Activated CD8-positive, alpha-beta memory T cell treated with anti-CD3 and anti-CD28 coated beads, Interleukin-2, amount 50 U/mL, for 48 hours (primary cell): ENCODE results near the gene PTPRU.

Source experiments
- DNase-seq: peaks from one replicate; pipeline ENCODE4 v3.0.0-alpha.2; 2020

The PTPRU gene

GRCh38 chr1:29342351-29342750 lies 106.0 kb downstream of the PTPRU start:
- no peak for DNase-seq

- no peak for DNase-seq
Observed at GRCh38 chr1:29342983-29343382, 106.7 kb downstream of the PTPRU start.

GRCh38 chr1:29343476-29343875 lies 107.2 kb downstream of the PTPRU start:
- DNase-seq, result no peak

GRCh38 chr1:29343908-29344307 lies 107.6 kb downstream of the PTPRU start:
- no peak for DNase-seq

GRCh38 chr1:29344336-29344735 lies 108.0 kb downstream of the PTPRU start:
- DNase-seq, result no peak

- no peak for DNase-seq
Observed at GRCh38 chr1:29346576-29346975, 110.3 kb downstream of the PTPRU start.

GRCh38 chr1:29349871-29350491 lies 113.7 kb downstream of the PTPRU start:
- DNase-seq, result no peak

GRCh38 chr1:29352719-29353420 lies 116.5 kb downstream of the PTPRU start:
- no peak for DNase-seq

GRCh38 chr1:29354511-29355098 lies 118.3 kb downstream of the PTPRU start:
- DNase-seq, result no peak

- DNase-seq, result no peak
Observed at GRCh38 chr1:29355375-29355774, 119.1 kb downstream of the PTPRU start.

GRCh38 chr1:29356663-29357062 lies 120.3 kb downstream of the PTPRU start:
- no peak for DNase-seq

GRCh38 chr1:29357452-29357851 lies 121.1 kb downstream of the PTPRU start:
- DNase-seq, result no peak

- DNase-seq, result no peak
Observed at GRCh38 chr1:29358183-29358582, 121.9 kb downstream of the PTPRU start.

GRCh38 chr1:29360768-29361167 lies 124.4 kb downstream of the PTPRU start:
- DNase-seq, result no peak

- DNase-seq, result no peak
Observed at GRCh38 chr1:29361686-29362085, 125.4 kb downstream of the PTPRU start.

- no peak for DNase-seq
Observed at GRCh38 chr1:29362116-29362515, 125.8 kb downstream of the PTPRU start.

GRCh38 chr1:29362764-29363163 lies 126.4 kb downstream of the PTPRU start:
- no peak for DNase-seq

GRCh38 chr1:29363536-29363935 lies 127.2 kb downstream of the PTPRU start:
- no peak for DNase-seq

- no peak for DNase-seq
Observed at GRCh38 chr1:29364101-29364678, 127.9 kb downstream of the PTPRU start.

- DNase-seq, result no peak
Observed at GRCh38 chr1:29365906-29366670, 129.8 kb downstream of the PTPRU start.

- no peak for DNase-seq
Observed at GRCh38 chr1:29368936-29369932, 132.9 kb downstream of the PTPRU start.

GRCh38 chr1:29370067-29370466 lies 133.7 kb downstream of the PTPRU start:
- DNase-seq, result no peak
